Esophagus squamous epithelium (tissue), 4 donors: ENCODE results near the gene GTF2F1.

Experiments used
- CTCF ChIP-seq, 6 experiments: fragments of 450-650 bp in 4 of 6; fragments of 200-600 bp in 2 of 6; sonication (generic) in 2 of 6; IDR thresholded peaks; one replicate each; pipeline ENCODE4 v1.5.1; 2016 to 2019; ENCODE audit warnings: antibody characterized with exemption in 6 of 6, mild to moderate bottlenecking in 4 of 6, moderate library complexity in 4 of 6
- POLR2A ChIP-seq, 4 donors: fragments of 450-650 bp; IDR thresholded peaks; one replicate each; pipeline ENCODE4 v1.6.1; 2017; ENCODE audit warnings: antibody characterized with exemption in 4 of 4, mild to moderate bottlenecking in 4 of 4, moderate library complexity in 3 of 4

- no peak for TF ChIP-seq CTCF (IDR thresholded peaks at IDR 0.05)
- no peak for TF ChIP-seq POLR2A (IDR thresholded peaks at IDR 0.05)
These were observed 22.0 kb upstream of the GTF2F1 start for GRCh38 chr19:6414793-6415590.
